Kidney (tissue), 14 donors: ENCODE results near the gene AVPR2. TPM values are rescaled to one million over a fixed set of nuclear protein-coding genes. Genes with fewer than 3 reads are reported as not detected.

ENCODE experiments used
- DNase-seq, 5 donors: peaks; one replicate each; pipeline ENCODE4 v3.0.0-alpha.2; 2013 to 2020
- FAIRE-seq: peaks from 2 replicates; lab custom pipeline; 2012; peaks lifted over from hg19 to GRCh38; lab: Jason Lieb, UNC
- H3K27ac ChIP-seq, 2 donors: one replicate each; pipeline ENCODE4 v1.7.0; 2013; ENCODE audit warnings: low read depth in 2 of 2, low read length in 2 of 2, inconsistent platforms in 1 of 2
- H3K27me3 ChIP-seq: one replicate; pipeline ENCODE4 v1.7.1; 2013; ENCODE audit warnings: low read length, inconsistent platforms; ENCODE audit not compliant: control insufficient read depth, insufficient read depth
- H3K36me3 ChIP-seq, 3 donors: one replicate each; pipeline versions ENCODE4 v1.7.0 to v1.7.1; 2013; ENCODE audit warnings: low read length in 3 of 3, control low read depth in 1 of 3, inconsistent platforms in 1 of 3; ENCODE audit not compliant: insufficient read depth in 3 of 3, control insufficient read depth in 2 of 3
- H3K4me1 ChIP-seq, 3 donors: one replicate each; pipeline versions ENCODE4 v1.7.0 to v1.7.1; 2013; ENCODE audit warnings: low read length in 3 of 3, inconsistent platforms in 1 of 3, low read depth in 1 of 3; ENCODE audit not compliant: control insufficient read depth in 2 of 3, insufficient read depth in 2 of 3
- H3K4me3 ChIP-seq, 3 donors: one replicate each; pipeline versions ENCODE4 v1.7.0 to v1.8.1; 2013; ENCODE audit warnings: low read length in 3 of 3, control low read depth in 1 of 3, inconsistent platforms in 1 of 3
- H3K9ac ChIP-seq, 3 donors: one replicate each; pipeline versions ENCODE4 v1.7.0 to v1.7.1; 2013; ENCODE audit warnings: low read length in 3 of 3, control low read depth in 1 of 3, inconsistent platforms in 1 of 3
- H3K9me3 ChIP-seq, 3 donors: one replicate each; pipeline versions ENCODE4 v1.7.0 to v1.7.1; 2013; ENCODE audit warnings: low read length in 3 of 3, control low read depth in 1 of 3, inconsistent platforms in 1 of 3; ENCODE audit not compliant: control insufficient read depth in 2 of 3, insufficient read depth in 1 of 3
- intact Hi-C: fragments of 100-400 bp; cut with DNase I; formaldehyde crosslinking; loops from one replicate; pipeline ENCODE4 v1.11.1; 2022
- polyA plus RNA-seq: library from polyadenylated mRNA; stranded (reverse); fragments of 350-450 nt; fragmentation: Illumina TruSeq; extraction: RNeasy Lipid Tissue Mini Kit (QIAGEN cat#74804); gene quantifications from one replicate; pipeline ENCODE4 v1.2.3, GENCODE V29; 2014; ENCODE audit warnings: low read depth, low replicate concordance; ENCODE audit not compliant: insufficient read depth
- total RNA-seq: library from RNA; stranded (reverse); fragmentation: NEBNext Ultra II Directional; extraction: Animal tissue kit (Norgen Biotek cat#: 25700); gene quantifications from one replicate; pipeline ENCODE4 v1.2.1, GENCODE V29; 2021
- TF ChIP-seq, protein P1 (sequence below): IDR thresholded peaks from 3 replicates; pipeline ENCODE4 v1.5.1; 2012; ENCODE audit warnings: mild to moderate bottlenecking, moderate library complexity, borderline replicate concordance; ENCODE audit not compliant: insufficient read depth; ENCODE audit errors: extremely low read depth
- donor health status: control.
- donor health status: control.
- donor health status: control.
- donor health status: control.
- donor health status: control.
- donor health status: DM: yes; HTN: yes; CAD: no.
- donor health status: Normal renal cell carcinoma (clear cell type).

Gene AVPR2
- total and polyA plus RNA-seq, 2 donors from 2014 or later: 2.3 to 22.1 TPM

DNA sequence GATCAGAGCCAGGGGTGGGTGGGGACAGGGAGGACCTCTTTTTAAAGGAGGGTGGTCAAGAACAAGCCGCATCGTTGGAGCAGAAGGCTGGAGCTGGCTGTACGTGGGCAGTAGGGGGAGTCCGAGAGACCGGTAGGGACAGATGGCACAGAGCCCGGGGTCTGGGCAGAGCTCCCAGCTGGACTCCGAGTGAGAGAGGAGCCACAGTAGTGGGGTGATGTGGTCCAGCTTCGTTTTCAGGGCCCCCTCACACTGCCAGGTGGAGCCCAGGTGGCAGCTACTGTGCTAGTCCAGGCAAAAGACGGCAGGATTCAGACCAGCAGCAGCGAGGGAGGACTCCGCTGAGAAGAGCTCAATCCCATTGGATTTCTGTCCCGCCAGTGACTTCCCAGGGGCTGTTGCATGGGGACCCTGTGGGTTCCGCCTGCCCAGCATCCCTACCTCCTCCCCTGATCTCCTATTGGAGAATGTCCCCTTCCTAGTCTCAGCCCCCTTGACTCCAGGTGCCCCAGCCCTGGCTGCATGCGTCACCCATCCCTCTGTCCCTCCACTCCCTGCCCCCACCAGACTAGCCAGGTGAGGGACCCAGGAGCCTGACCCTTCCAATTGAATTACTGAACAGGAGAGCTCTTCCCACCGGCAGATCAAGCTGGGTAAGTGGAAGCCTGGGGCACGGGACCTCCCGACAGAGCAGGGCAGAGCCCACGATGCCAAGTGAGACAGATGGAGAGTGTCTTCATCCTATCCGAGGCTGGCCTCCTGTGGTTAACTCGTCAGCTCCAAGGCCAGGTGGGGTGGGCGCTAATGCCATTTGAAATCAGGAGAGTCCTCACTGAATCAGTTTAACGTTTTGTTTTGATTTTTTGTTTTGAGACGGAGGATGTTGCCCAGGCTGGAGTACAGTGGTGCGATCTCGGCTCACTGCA lies 18.7 kb downstream of the AVPR2 start:
- H3K9ac ChIP-seq: no peak overlapping the region
- TF ChIP-seq, protein P1, sequence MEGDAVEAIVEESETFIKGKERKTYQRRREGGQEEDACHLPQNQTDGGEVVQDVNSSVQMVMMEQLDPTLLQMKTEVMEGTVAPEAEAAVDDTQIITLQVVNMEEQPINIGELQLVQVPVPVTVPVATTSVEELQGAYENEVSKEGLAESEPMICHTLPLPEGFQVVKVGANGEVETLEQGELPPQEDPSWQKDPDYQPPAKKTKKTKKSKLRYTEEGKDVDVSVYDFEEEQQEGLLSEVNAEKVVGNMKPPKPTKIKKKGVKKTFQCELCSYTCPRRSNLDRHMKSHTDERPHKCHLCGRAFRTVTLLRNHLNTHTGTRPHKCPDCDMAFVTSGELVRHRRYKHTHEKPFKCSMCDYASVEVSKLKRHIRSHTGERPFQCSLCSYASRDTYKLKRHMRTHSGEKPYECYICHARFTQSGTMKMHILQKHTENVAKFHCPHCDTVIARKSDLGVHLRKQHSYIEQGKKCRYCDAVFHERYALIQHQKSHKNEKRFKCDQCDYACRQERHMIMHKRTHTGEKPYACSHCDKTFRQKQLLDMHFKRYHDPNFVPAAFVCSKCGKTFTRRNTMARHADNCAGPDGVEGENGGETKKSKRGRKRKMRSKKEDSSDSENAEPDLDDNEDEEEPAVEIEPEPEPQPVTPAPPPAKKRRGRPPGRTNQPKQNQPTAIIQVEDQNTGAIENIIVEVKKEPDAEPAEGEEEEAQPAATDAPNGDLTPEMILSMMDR: peak; percentile 44
- no peaks in the 10 kb centered on the region for H3K36me3 ChIP-seq
- H3K4me3 ChIP-seq: no peak overlapping the region
- peaks cover 0 to 22% (median 3%) of the 10 kb centered on the region in 3 donors for H3K4me1 ChIP-seq
- intact Hi-C loops: no loop called here
- H3K9me3 ChIP-seq: no peaks in the 10 kb centered on the region
- FAIRE-seq (no peak), DNase-seq (peak in 2 of 5 donors; percentile 59 to 85)
- no peak overlapping the region for H3K27ac ChIP-seq
- no peaks in the 10 kb centered on the region for H3K27me3 ChIP-seq

DNA sequence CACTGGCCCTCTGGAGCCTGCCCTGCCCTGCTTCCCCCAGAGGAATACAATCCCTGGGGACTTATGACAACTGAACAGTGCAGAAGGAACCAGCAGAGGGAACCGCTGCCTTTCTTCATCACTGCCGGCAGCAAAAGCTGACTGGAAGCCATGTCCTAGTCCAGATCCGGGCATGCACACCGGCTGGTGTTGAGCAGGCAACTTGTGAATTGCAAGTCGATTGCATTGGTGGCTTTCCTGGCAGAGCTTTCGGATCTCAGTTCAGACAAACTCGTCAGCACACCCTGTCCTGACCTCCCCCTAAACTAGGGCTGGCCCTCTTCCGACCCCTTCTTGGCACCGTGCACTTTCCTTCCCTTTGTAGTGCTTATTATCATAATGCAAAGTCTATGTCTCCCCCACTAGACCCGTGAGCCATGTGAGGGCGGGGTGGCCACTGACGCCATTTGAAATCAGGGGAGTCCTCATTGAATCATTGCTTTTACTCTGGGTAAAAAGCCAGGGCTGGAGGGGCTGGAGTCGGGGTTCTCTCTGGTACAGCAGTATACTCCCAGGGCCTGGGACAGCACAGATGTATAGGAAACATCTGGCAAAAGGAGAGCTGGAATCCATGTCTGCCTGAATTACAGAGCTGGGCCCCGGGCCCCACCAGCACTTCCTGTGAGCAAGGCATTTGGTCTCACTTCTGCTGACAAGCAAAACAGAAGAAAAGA lies 19.8 kb downstream of the AVPR2 start:
- Histone ChIP-seq H3K9me3 (no peaks in the 10 kb centered on the region), H3K4me1 (peaks cover 0 to 24% (median 7%) of the 10 kb centered on the region in 3 donors), H3K36me3 (no peaks in the 10 kb centered on the region), H3K27ac (peak overlapping the region in 1 of 2 donors; percentile 28), H3K4me3 (no peak overlapping the region), H3K27me3 (no peaks in the 10 kb centered on the region), H3K9ac (no peak overlapping the region)
- no peak for FAIRE-seq
- intact Hi-C loops: no loop called here
- TF ChIP-seq, protein P1: peak; percentile 5
- peak in 3 of 5 donors; percentile 44 to 75 (median 67) for DNase-seq

DNA sequence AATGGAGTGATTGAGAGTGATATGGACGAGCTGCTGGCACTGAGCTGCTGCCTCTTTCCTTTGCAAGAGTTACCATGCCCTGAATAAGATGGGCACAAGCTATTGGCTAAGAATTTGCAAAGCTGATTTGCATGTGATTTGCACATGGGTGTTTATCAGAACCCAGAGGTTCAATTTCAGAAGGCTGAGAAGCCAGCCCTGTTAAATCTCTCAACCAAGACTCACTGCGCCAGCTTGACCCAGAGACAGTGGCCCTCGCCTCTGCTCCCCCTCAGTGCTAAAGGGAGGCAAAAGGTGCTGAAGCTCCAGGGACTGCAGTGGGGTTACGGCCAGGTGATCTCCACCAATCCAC lies 20.9 kb downstream of the AVPR2 start:
- Histone ChIP-seq H3K27me3 (no peaks in the 10 kb centered on the region), H3K36me3 (peaks cover 0 to 2% (median 0%) of the 10 kb centered on the region in 3 donors), H3K4me1 (peaks cover 0 to 24% (median 7%) of the 10 kb centered on the region in 3 donors), H3K9ac (no peak overlapping the region), H3K4me3 (peak overlapping the region in 2 of 3 donors; percentile 25 to 56), H3K9me3 (no peaks in the 10 kb centered on the region), H3K27ac (peak overlapping the region in 1 of 2 donors; percentile 23)
- no peak for FAIRE-seq
- no peak for DNase-seq
- TF ChIP-seq, protein P1: no peak
- intact Hi-C loops: no loop called here
